OCI-LY3 (cell line): ENCODE data around the gene ARNT2.

Experiments
- EZH2phosphoT487 ChIP-seq: fragments of 200-600 bp; shearing (Covaris generic); IDR thresholded peaks from 2 replicates; pipeline ENCODE4 v1.6.1; 2018; ENCODE audit warnings: antibody characterized with exemption, mixed run types, low read depth
- TF ChIP-seq, protein P1 (sequence below): fragments of 200-600, 300-600 bp; sonication (generic); IDR thresholded peaks from 2 replicates; pipeline ENCODE4 v1.5.1; 2014; ENCODE audit warnings: antibody characterized with exemption, low read length, low read depth

DNA sequence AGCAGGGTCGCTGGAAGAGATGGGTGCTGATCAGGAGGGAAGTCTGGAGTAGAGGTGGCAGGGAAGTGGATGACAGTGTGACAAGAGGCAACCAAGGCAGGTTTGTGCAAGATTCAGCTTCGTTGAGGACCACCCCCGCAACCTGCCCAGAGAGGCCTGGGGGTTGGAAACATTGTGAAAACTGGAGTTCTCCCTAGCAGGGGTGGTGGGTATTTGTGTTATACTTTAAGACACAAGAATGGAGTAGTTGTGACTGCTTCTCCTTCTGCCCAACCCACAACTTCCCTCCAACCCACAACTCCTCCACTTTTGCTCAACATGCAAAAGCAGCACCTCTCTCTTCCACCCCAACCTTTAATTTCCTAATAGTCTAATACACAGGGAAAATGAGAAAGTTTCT lies 8.6 kb upstream of the ARNT2 start:
- TF ChIP-seq, protein P1, sequence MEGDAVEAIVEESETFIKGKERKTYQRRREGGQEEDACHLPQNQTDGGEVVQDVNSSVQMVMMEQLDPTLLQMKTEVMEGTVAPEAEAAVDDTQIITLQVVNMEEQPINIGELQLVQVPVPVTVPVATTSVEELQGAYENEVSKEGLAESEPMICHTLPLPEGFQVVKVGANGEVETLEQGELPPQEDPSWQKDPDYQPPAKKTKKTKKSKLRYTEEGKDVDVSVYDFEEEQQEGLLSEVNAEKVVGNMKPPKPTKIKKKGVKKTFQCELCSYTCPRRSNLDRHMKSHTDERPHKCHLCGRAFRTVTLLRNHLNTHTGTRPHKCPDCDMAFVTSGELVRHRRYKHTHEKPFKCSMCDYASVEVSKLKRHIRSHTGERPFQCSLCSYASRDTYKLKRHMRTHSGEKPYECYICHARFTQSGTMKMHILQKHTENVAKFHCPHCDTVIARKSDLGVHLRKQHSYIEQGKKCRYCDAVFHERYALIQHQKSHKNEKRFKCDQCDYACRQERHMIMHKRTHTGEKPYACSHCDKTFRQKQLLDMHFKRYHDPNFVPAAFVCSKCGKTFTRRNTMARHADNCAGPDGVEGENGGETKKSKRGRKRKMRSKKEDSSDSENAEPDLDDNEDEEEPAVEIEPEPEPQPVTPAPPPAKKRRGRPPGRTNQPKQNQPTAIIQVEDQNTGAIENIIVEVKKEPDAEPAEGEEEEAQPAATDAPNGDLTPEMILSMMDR: no peak
- TF ChIP-seq EZH2phosphoT487: no peak
